Lung (tissue), 12 donors: ENCODE measurements around the gene FAM81A. TPM values are rescaled to one million over a fixed set of nuclear protein-coding genes. Genes with fewer than 3 reads are reported as not detected.

Experiments used
- ATAC-seq: fragments of 200-7000 bp; cut with Tn5 transposase; one replicate; pipeline ENCODE4 v1.9.1; 2020; ENCODE audit warnings: moderate number of reproducible peaks; ENCODE audit not compliant: insufficient read depth, low FRiP score
- DNase-seq, 3 donors: peaks; one replicate each; pipeline ENCODE4 v3.0.0-alpha.2; 2013 to 2017
- H3K27ac ChIP-seq, 2 donors: one replicate each; pipeline ENCODE4 v1.5.1; 2013; ENCODE audit warnings: mild to moderate bottlenecking in 2 of 2, moderate library complexity in 2 of 2, control low read depth in 1 of 2, inconsistent platforms in 1 of 2, low read depth in 1 of 2, low read length in 1 of 2
- H3K27me3 ChIP-seq, 3 donors: one replicate each; pipeline ENCODE4 v1.5.1; 2013; ENCODE audit warnings: low read length in 2 of 3; ENCODE audit not compliant: control insufficient read depth in 3 of 3, insufficient read depth in 3 of 3
- H3K36me3 ChIP-seq, 4 donors: one replicate each; pipeline ENCODE4 v1.5.1; 2013; ENCODE audit warnings: low read length in 4 of 4, mild to moderate bottlenecking in 1 of 4, moderate library complexity in 1 of 4; ENCODE audit not compliant: control insufficient read depth in 4 of 4, insufficient read depth in 4 of 4
- H3K4me1 ChIP-seq, 5 donors: one replicate each; pipeline ENCODE4 v1.5.1; 2013; ENCODE audit warnings: low read length in 5 of 5, mild to moderate bottlenecking in 2 of 5, moderate library complexity in 1 of 5; ENCODE audit not compliant: control insufficient read depth in 5 of 5, insufficient read depth in 5 of 5
- H3K4me3 ChIP-seq: one replicate; pipeline ENCODE4 v1.5.1; 2013; ENCODE audit warnings: mild to moderate bottlenecking, control low read depth, moderate library complexity
- H3K9ac ChIP-seq, 2 donors: one replicate each; pipeline ENCODE4 v1.5.1; 2013; ENCODE audit warnings: low read length in 2 of 2, control low read depth in 1 of 2; ENCODE audit not compliant: insufficient read depth in 1 of 2
- H3K9me3 ChIP-seq, 4 donors: one replicate each; pipeline ENCODE4 v1.5.1; 2013; ENCODE audit warnings: low read length in 3 of 4, mild to moderate bottlenecking in 1 of 4, moderate library complexity in 1 of 4; ENCODE audit not compliant: control insufficient read depth in 4 of 4, insufficient read depth in 3 of 4
- WGBS, 2 donors: extraction: QIAGEN DNeasy Blood & Tissue Kit; methylation state at CpG; one replicate each; pipeline ENCODE4 v1.1.7; 2013; 5-methylcytosine and 5-hydroxymethylcytosine counted together
- polyA plus RNA-seq, 2 donors: library from polyadenylated mRNA; stranded (reverse); fragments of 200-250 nt; gene quantifications; one replicate each; pipeline ENCODE4 v1.2.1, GENCODE V29; 2013
- total RNA-seq, 2 donors: library from RNA; depleted of rRNA in 1 of 2; stranded (reverse); fragments of >200 nt in 1 of 2; gene quantifications; one replicate each; pipeline ENCODE4 v1.2.1, GENCODE V29; 2014 to 2021
- TF ChIP-seq, protein P1 (sequence below): IDR thresholded peaks from 2 replicates; pipeline ENCODE4 v1.5.1; 2012; ENCODE audit warnings: mild to moderate bottlenecking; ENCODE audit errors: control extremely low read depth, extremely low read depth
- donor health status: control.
- donor health status: control.
- donor health status: Bipolar disorder and iron deficiency.
- donor health status: healthy.
- donor health status: DM: yes; HTN: yes; CAD: no.

FAM81A gene
- total and polyA plus RNA-seq, 4 donors, result 0.67 to 2.9 (median 1.7) TPM

DNA sequence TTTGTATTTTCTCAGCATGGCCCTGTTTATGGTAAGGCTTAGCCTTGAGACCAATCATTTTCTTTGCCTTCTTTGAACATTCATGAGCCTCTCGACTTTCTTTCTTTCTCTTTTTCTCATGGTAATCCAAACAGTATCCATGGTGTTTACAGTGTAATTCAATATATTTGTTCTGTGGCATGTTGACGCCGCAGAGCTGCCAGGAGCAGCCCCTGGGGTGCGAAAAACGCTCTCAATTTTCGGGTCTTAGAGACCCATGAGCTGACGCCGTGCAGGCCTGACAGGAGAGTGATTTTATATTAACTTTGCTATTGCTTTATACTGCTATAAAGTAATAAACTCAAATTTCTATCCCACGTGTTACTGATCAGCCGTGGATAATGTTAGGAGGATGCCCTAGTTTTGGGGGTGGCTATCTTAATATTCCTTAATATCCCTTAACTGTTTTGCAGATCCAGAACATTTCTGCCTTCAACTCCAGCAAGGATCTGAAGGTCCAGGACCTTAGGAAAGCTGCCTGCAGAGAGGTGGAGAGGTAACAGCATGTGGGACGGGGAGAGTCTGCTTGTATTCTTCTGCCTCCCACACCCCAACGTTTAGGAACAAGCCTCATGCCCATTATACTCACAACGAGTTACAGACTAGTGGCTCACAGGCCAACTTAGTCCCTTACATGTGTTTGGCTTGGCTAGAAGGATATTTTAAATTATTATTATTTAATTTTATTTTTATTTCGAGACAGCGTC, 36.0 kb upstream of the FAM81A start:
- no peak overlapping the region for H3K9ac ChIP-seq
- no peak overlapping the region for H3K27ac ChIP-seq
- H3K4me1 ChIP-seq, result peaks cover 0 to 4% (median 0%) of the 10 kb centered on the region in 5 donors
- WGBS, 2 donors, result 71 to 83% methylated on average over 15 of the region's 15 CpGs
- H3K36me3 ChIP-seq, result no peaks in the 10 kb centered on the region
- ATAC-seq, result no peak
- no peaks in the 10 kb centered on the region for H3K9me3 ChIP-seq
- TF ChIP-seq, protein P1, sequence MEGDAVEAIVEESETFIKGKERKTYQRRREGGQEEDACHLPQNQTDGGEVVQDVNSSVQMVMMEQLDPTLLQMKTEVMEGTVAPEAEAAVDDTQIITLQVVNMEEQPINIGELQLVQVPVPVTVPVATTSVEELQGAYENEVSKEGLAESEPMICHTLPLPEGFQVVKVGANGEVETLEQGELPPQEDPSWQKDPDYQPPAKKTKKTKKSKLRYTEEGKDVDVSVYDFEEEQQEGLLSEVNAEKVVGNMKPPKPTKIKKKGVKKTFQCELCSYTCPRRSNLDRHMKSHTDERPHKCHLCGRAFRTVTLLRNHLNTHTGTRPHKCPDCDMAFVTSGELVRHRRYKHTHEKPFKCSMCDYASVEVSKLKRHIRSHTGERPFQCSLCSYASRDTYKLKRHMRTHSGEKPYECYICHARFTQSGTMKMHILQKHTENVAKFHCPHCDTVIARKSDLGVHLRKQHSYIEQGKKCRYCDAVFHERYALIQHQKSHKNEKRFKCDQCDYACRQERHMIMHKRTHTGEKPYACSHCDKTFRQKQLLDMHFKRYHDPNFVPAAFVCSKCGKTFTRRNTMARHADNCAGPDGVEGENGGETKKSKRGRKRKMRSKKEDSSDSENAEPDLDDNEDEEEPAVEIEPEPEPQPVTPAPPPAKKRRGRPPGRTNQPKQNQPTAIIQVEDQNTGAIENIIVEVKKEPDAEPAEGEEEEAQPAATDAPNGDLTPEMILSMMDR, result no peak
- H3K27me3 ChIP-seq, result peaks cover 0 to 4% (median 0%) of the 10 kb centered on the region in 3 donors
- no peak for DNase-seq
- no peak overlapping the region for H3K4me3 ChIP-seq

DNA sequence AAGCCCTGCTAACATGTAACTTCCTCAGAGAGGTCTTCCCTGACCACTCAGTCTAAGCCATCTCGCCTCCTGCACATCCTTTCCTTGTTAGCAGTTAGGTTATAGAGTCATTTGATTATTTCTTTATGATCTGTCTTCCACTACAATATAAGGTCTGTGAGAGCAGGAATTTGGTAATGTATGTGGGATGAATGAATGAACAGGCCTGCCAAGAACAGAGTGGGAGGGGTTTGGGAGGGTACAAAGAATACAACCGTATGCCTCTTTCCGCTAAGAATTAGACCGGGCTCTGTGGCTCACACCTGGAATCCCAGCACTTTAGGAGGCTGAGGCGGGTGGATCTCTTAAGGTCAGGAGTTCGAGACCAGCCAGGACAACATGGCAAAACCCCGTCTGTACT, 32.9 kb upstream of the FAM81A start:
- Histone ChIP-seq H3K4me1 (peaks cover 0 to 4% (median 0%) of the 10 kb centered on the region in 5 donors), H3K27me3 (peaks cover 0 to 2% (median 0%) of the 10 kb centered on the region in 3 donors), H3K27ac (no peak overlapping the region), H3K36me3 (no peaks in the 10 kb centered on the region), H3K9ac (no peak overlapping the region), H3K9me3 (no peaks in the 10 kb centered on the region), H3K4me3 (no peak overlapping the region)
- TF ChIP-seq, protein P1, result no peak
- DNase-seq, result no peak
- ATAC-seq, result no peak
- WGBS, 2 donors, result 80 to 82% methylated on average over 7 of the region's 7 CpGs

DNA sequence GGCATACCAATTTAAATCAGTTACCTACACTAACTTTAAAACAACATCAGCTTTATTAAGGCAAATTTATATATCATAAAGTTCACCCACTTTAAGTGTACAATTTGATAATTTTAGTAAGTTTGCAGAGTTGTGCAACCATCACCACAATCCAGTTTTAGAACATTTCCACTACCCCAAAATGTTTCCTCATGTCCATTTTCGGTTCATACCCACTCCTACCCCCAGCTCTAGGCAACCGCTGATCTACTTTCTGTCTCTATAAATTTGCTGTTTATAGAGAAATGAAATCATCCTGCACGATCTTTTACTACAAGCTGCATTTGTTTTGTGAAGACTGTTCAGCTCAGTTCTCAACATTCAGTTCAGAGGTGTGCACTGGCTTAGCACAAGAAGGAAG, 31.5 kb upstream of the FAM81A start:
- 29 to 56% methylated on average over 3 of the region's 3 CpGs for WGBS, 2 donors
- Histone ChIP-seq H3K9me3 (no peaks in the 10 kb centered on the region), H3K36me3 (no peaks in the 10 kb centered on the region), H3K27me3 (no peaks in the 10 kb centered on the region), H3K4me1 (no peaks in the 10 kb centered on the region), H3K4me3 (no peak overlapping the region), H3K9ac (no peak overlapping the region), H3K27ac (no peak overlapping the region)
- TF ChIP-seq, protein P1, result no peak
- DNase-seq, result no peak
- no peak for ATAC-seq
